Measurements from ENCODE around the gene ARL14EPL. TPM values are rescaled to one million over a fixed set of nuclear protein-coding genes. Genes with fewer than 3 reads are reported as not detected.

The ARL14EPL gene
- not detected for total RNA-seq
- under 1 TPM in 1 of 3 donors, not detected in 2; 0.04 TPM for polyA plus RNA-seq

DNA sequence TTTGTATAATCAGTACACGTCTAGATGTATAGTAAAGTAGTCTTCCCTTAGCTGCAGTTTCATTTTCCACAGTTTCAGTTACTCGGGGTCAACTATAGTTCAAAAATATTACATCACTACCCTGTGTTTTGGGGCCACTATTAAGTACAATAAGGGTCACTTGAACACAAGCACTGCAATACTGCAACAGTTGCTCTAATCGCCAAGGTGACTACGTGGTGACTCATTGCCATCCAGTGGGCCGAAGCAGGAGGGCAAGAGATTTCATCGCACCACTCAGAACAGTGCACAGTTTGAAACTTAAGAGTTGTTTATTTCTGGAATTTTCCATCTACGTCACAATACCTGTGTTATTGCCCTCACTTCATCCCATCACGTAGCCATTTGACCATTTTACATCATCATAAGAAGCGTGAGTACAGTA, at the start of gene ARL14EPL:
Gene ARL14EPL (plus strand): TSS at position 379 of the 424 bp plus-strand sequence. CDS start 18,994 bp downstream, outside the sequence.
- Histone ChIP-seq H3K27ac (no peak within 1 kb of the TSS), H3K27me3 (no peaks in the 10 kb centered on the region), H3K36me3 (no peaks in the 10 kb centered on the region), H3K4me3 (no peak within 1 kb of the TSS), H3K4me1 (no peaks in the 10 kb centered on the region), H3K9me3 (no peaks in the 10 kb centered on the region)
- WGBS, 2 donors = 62 to 63% methylated on average over 9 of the region's 9 CpGs
- intact Hi-C loops (cut with DNase I) = no loop called here
- no peak for DNase-seq
- TF ChIP-seq POLR2AphosphoS5 (IDR thresholded peaks at IDR 0.05) (no peak), EP300 (IDR thresholded peaks at IDR 0.05) (no peak), POLR2A (IDR thresholded peaks at IDR 0.05) (no peak)
- TF ChIP-seq, protein P1, sequence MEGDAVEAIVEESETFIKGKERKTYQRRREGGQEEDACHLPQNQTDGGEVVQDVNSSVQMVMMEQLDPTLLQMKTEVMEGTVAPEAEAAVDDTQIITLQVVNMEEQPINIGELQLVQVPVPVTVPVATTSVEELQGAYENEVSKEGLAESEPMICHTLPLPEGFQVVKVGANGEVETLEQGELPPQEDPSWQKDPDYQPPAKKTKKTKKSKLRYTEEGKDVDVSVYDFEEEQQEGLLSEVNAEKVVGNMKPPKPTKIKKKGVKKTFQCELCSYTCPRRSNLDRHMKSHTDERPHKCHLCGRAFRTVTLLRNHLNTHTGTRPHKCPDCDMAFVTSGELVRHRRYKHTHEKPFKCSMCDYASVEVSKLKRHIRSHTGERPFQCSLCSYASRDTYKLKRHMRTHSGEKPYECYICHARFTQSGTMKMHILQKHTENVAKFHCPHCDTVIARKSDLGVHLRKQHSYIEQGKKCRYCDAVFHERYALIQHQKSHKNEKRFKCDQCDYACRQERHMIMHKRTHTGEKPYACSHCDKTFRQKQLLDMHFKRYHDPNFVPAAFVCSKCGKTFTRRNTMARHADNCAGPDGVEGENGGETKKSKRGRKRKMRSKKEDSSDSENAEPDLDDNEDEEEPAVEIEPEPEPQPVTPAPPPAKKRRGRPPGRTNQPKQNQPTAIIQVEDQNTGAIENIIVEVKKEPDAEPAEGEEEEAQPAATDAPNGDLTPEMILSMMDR (IDR thresholded peaks at IDR 0.05) = no peak

DNA sequence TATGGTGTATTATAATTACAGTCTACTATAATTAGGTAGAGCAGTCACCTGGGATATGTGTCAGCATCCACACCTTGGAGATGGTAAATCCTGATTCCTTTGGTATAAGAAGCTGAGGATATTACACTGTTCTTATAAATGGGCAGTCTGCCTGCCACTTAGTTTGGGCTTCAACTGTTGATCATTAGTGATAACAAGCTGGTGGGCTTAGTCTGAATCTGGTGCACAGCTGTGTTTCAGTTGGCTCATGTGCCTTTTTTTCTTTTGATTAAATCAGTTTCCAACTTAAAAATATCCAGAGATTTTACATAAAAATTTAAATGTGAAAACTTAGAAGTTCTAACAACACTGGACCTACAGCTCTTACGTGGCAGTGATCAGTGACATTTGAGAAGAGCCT, 48.8 kb upstream of the ARL14EPL start:
- intact Hi-C loops (cut with DNase I) = no loop called here
- no peaks in the 10 kb centered on the region for H3K36me3 ChIP-seq
- H3K9me3 ChIP-seq = no peaks in the 10 kb centered on the region
- no peak overlapping the region for H3K27ac ChIP-seq
- H3K4me1 ChIP-seq = peaks cover 0 to 6% (median 0%) of the 10 kb centered on the region in 4 donors
- no peaks in the 10 kb centered on the region for H3K27me3 ChIP-seq
- 82 to 94% methylated on average over 1 of the region's 1 CpG for WGBS, 2 donors
- TF ChIP-seq, protein P1 (IDR thresholded peaks at IDR 0.05) = no peak
- TF ChIP-seq POLR2A (IDR thresholded peaks at IDR 0.05) (no peak), EP300 (IDR thresholded peaks at IDR 0.05) (no peak), POLR2AphosphoS5 (IDR thresholded peaks at IDR 0.05) (no peak)
- no peak overlapping the region for H3K4me3 ChIP-seq
- DNase-seq = no peak

DNA sequence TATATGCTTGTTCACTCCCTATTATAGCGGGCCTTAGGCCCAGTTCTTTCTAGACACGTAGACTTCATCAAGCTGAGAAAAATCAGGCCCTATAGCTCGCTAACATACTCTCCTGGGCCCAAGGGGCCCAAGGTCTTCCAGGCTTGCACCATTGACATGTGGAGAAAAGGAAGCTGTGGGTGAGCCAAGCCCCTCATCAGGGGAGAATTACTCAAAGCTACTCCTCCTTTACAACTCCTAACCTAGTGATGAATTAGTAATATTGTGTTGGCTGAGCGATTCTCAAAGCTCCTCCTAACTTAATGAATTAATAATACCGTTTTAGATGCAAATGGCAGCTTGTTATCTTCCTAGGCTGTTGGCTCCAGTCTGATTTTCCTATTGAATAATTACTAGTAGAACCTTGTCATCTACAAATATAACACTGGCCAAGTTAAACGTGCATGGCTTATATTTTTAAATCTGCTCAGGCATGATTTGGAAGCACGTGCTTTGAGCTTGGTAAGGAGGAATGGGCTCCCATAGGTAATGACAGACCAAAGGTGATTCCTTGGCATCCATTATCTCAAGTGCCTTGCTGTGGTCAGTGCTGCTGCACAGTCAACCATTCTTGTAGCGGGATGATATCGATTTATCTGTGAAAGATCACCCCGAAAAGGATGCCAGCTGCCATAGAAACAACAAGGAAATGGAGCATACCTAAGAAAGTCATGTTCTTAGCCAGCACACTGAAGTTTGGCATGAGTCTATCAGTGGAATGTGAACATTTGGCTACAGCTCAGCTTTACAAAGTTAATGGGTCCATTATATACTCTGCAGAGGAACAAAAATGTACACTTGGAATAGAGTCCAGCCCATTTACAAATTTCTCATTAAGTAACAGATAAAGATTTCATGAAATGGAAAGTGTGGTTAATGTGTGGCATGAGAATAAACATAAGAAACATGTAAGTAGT, 46.2 kb upstream of the ARL14EPL start:
- H3K27ac ChIP-seq = no peak overlapping the region
- TF ChIP-seq POLR2AphosphoS5 (IDR thresholded peaks at IDR 0.05) (no peak), EP300 (IDR thresholded peaks at IDR 0.05) (no peak), POLR2A (IDR thresholded peaks at IDR 0.05) (no peak)
- TF ChIP-seq, protein P1 (IDR thresholded peaks at IDR 0.05) = no peak
- intact Hi-C loops (cut with DNase I) = no loop called here
- no peak for DNase-seq
- no peaks in the 10 kb centered on the region for H3K36me3 ChIP-seq
- H3K4me3 ChIP-seq = no peak overlapping the region
- WGBS, 2 donors = 83 to 88% methylated on average over 10 of the region's 10 CpGs
- peaks cover 0 to 6% (median 0%) of the 10 kb centered on the region in 4 donors for H3K4me1 ChIP-seq
- no peaks in the 10 kb centered on the region for H3K9me3 ChIP-seq
- no peaks in the 10 kb centered on the region for H3K27me3 ChIP-seq

DNA sequence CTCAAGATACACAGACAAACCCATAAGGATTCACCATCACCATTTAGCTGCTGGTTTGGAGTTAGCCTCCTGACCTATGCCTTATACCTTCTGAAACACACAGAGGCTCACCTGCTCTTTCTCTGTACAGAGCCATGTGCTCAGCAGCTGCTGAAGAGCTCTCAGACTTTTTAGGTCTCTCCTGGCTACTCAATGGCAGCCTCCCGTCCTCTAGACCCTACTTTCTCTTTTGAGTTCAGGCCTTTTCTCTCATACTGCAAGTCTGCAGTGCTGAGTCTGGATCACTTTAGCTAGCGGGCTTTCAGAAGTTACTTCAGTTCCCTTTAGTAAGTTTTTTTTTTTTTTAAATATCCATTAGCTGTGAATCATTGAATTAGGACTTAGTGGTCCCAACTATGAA, 44.3 kb upstream of the ARL14EPL start:
- intact Hi-C loops (cut with DNase I) = no loop called here
- H3K36me3 ChIP-seq = no peaks in the 10 kb centered on the region
- no peak overlapping the region for H3K4me3 ChIP-seq
- WGBS, 2 donors = 83 to 92% methylated on average over 2 of the region's 2 CpGs
- H3K9me3 ChIP-seq = no peaks in the 10 kb centered on the region
- H3K27me3 ChIP-seq = no peaks in the 10 kb centered on the region
- H3K27ac ChIP-seq = no peak overlapping the region
- H3K4me1 ChIP-seq = peaks cover 0 to 6% (median 0%) of the 10 kb centered on the region in 4 donors
- DNase-seq = no peak
- TF ChIP-seq POLR2AphosphoS5 (IDR thresholded peaks at IDR 0.05) = no peak
- TF ChIP-seq, protein P1 (IDR thresholded peaks at IDR 0.05) = no peak
- no peak for TF ChIP-seq POLR2A (IDR thresholded peaks at IDR 0.05)
- TF ChIP-seq EP300 (IDR thresholded peaks at IDR 0.05) = no peak

Data from sigmoid colon (tissue), 7 donors.